Gastrocnemius medialis (tissue), 4 donors: ENCODE data around the gene SLC6A16. TPM values are rescaled to one million over a fixed set of nuclear protein-coding genes. Genes with fewer than 3 reads are reported as not detected.

Experiments used
- ATAC-seq, 2 donors: fragments of 150-250 bp; one replicate each; pipeline ENCODE4 v1.9.1; 2016
- DNase-seq, 2 donors: peaks; one replicate each; pipeline ENCODE4 v3.0.0-alpha.2; 2019
- H3K27ac ChIP-seq, 4 donors: fragments of 200-600 bp; sonication (generic); 1 replicate in 1 of 4; 2 replicates in 3 of 4; pipeline ENCODE4 v1.5.1; 2016 to 2018; ENCODE audit warnings: mild to moderate bottlenecking in 2 of 4, moderate library complexity in 1 of 4
- H3K27me3 ChIP-seq, 3 donors: fragments of 200-600 bp; sonication (generic) in 2 of 3; 1 replicate in 1 of 3; 2 replicates in 2 of 3; pipeline versions ENCODE4 v1.5.1 to v1.6.0; 2016 to 2019; ENCODE audit warnings: mild to moderate bottlenecking in 1 of 3, moderate library complexity in 1 of 3
- H3K36me3 ChIP-seq, 2 donors: fragments of 200-600 bp; sonication (generic) in 1 of 2; one replicate each; pipeline ENCODE4 v1.5.1; 2017 to 2018
- H3K4me1 ChIP-seq, 2 donors: fragments of 200-600 bp; sonication (generic) in 1 of 2; one replicate each; pipeline ENCODE4 v1.5.1; 2016 to 2017; ENCODE audit warnings: mild to moderate bottlenecking in 2 of 2
- H3K4me3 ChIP-seq, 4 donors: fragments of 200-600 bp; sonication (generic) in 3 of 4; 1 replicate in 1 of 4; 2 replicates in 3 of 4; pipeline ENCODE4 v1.5.1; 2016 to 2019; ENCODE audit warnings: mild to moderate bottlenecking in 2 of 4
- H3K9me3 ChIP-seq, 3 donors: fragments of 200-600 bp; sonication (generic) in 2 of 3; 1 replicate in 1 of 3; 2 replicates in 2 of 3; pipeline ENCODE4 v1.5.1; 2016 to 2019
- CTCF ChIP-seq, 5 experiments: fragments of 450-650 bp in 3 of 5; fragments of 200-600 bp in 2 of 5; sonication (generic) in 2 of 5; IDR thresholded peaks in 4 of 5; conservative IDR thresholded peaks in 1 of 5; 1 replicate in 4 of 5; 2 replicates in 1 of 5; pipeline ENCODE4 v1.5.1; 2016 to 2019; ENCODE audit warnings: antibody characterized with exemption in 5 of 5, mild to moderate bottlenecking in 3 of 5, moderate library complexity in 3 of 5
- POLR2A ChIP-seq, 2 donors: fragments of 450-650 bp; IDR thresholded peaks; one replicate each; pipeline ENCODE4 v1.6.1; 2017; ENCODE audit warnings: antibody characterized with exemption in 2 of 2, mild to moderate bottlenecking in 2 of 2, moderate library complexity in 2 of 2
- in situ Hi-C, 4 donors: fragments of 200-750 bp; cut with MboI; loops; one replicate each; pipeline versions ENCODE4 v1.15.0 to v1.8.0; 2017; ENCODE audit warnings: low sequenced_read_pairs in 4 of 4
- intact Hi-C: fragments of 100-400 bp; cut with DNase I; formaldehyde crosslinking; loops from one replicate; pipeline ENCODE4 v1.15.1; 2023; ENCODE audit warnings: low total_unique reads
- total RNA-seq, 4 donors: library from RNA; depleted of rRNA; stranded (reverse); fragments of >200 nt; gene quantifications; one replicate each; pipeline versions ENCODE4 v1.1.0 to v1.2.3, GENCODE V29; 2016

Gene SLC6A16
- total RNA-seq, 4 donors from 2014 or later: 0.13 to 4.3 (median 0.36) TPM; not detected in 1

GRCh38 chr19:49340865-49341718 is 16.1 kb upstream of the SLC6A16 start:
- no peak for ATAC-seq
- TF ChIP-seq CTCF (IDR thresholded peaks at IDR 0.05 in 4 of 5, conservative IDR thresholded peaks at IDR 0.05 in 1 of 5) (no peak), POLR2A (IDR thresholded peaks at IDR 0.05) (no peak)
- DNase-seq: no peak
- no peaks in the 10 kb centered on the region for H3K36me3 ChIP-seq
- peaks cover 0 to 13% of the 10 kb centered on the region in 2 donors for H3K4me1 ChIP-seq
- intact Hi-C loops (no loop called here), in situ Hi-C loops (no loop called here)
- peak overlapping the region; percentile 45 to 79 (median 72) for H3K27ac ChIP-seq
- peaks cover 0 to 21% (median 17%) of the 10 kb centered on the region in 3 donors for H3K27me3 ChIP-seq
- H3K4me3 ChIP-seq: no peak overlapping the region
- no peaks in the 10 kb centered on the region for H3K9me3 ChIP-seq

- intact Hi-C loops: no loop called here
- Histone ChIP-seq H3K4me1 (peaks cover 0 to 13% of the 10 kb centered on the region in 2 donors), H3K27me3 (peaks cover 0 to 21% (median 17%) of the 10 kb centered on the region in 3 donors), H3K36me3 (no peaks in the 10 kb centered on the region), H3K27ac (peak overlapping the region; percentile 45 to 79 (median 72)), H3K4me3 (peak overlapping the region; percentile 45 to 53 (median 50)), H3K9me3 (no peaks in the 10 kb centered on the region)
- in situ Hi-C loops: no loop called here
- TF ChIP-seq CTCF (IDR thresholded peaks at IDR 0.05 in 4 of 5, conservative IDR thresholded peaks at IDR 0.05 in 1 of 5): no peak
- TF ChIP-seq POLR2A (IDR thresholded peaks at IDR 0.05): no peak
- DNase-seq: peak in 1 of 2 donors; percentile 44
- peak; percentile 28 to 34 for ATAC-seq
Measured at GRCh38 chr19:49340069-49340864, 15.3 kb upstream of the SLC6A16 start.

- ATAC-seq (peak; percentile 92 to 93), DNase-seq (peak; percentile 63 to 78)
- TF ChIP-seq POLR2A (IDR thresholded peaks at IDR 0.05): peak in 1 of 2 donors; percentile 6
- TF ChIP-seq CTCF (IDR thresholded peaks at IDR 0.05 in 4 of 5, conservative IDR thresholded peaks at IDR 0.05 in 1 of 5): no peak
- Histone ChIP-seq H3K4me3 (peak overlapping the region; percentile 45 to 53 (median 50)), H3K9me3 (no peaks in the 10 kb centered on the region), H3K36me3 (no peaks in the 10 kb centered on the region), H3K27me3 (peaks cover 0 to 21% (median 17%) of the 10 kb centered on the region in 3 donors), H3K27ac (peak overlapping the region; percentile 45 to 79 (median 72)), H3K4me1 (peaks cover 0 to 13% of the 10 kb centered on the region in 2 donors)
- in situ Hi-C loops: no loop called here
- intact Hi-C loops: loop anchor here (5.0 kb wide), 1 partner anchor 212 kb away; no protein-coding TSS in a partner anchor
Measured at GRCh38 chr19:49339301-49340068, 14.5 kb upstream of the SLC6A16 start.

GRCh38 chr19:49338691-49339300 is 13.8 kb upstream of the SLC6A16 start:
- Histone ChIP-seq H3K36me3 (no peaks in the 10 kb centered on the region), H3K27ac (peak overlapping the region; percentile 45 to 76 (median 58)), H3K27me3 (peaks cover 0 to 21% (median 17%) of the 10 kb centered on the region in 3 donors), H3K4me3 (peak overlapping the region; percentile 45 to 53 (median 50)), H3K9me3 (no peaks in the 10 kb centered on the region), H3K4me1 (peaks cover 0 to 13% of the 10 kb centered on the region in 2 donors)
- in situ Hi-C loops: no loop called here
- intact Hi-C loops: loop anchor here (5.0 kb wide), 1 partner anchor 211 kb away; no protein-coding TSS in a partner anchor
- TF ChIP-seq POLR2A (IDR thresholded peaks at IDR 0.05): no peak
- no peak for TF ChIP-seq CTCF (IDR thresholded peaks at IDR 0.05 in 4 of 5, conservative IDR thresholded peaks at IDR 0.05 in 1 of 5)
- DNase-seq (peak in 1 of 2 donors; percentile 46), ATAC-seq (peak; percentile 52 to 63)
